Lung (tissue), 12 donors: ENCODE data around the gene GTF3A. TPM values are rescaled to one million over a fixed set of nuclear protein-coding genes. Genes with fewer than 3 reads are reported as not detected.

Experiments
- ATAC-seq: fragments of 200-7000 bp; cut with Tn5 transposase; one replicate; pipeline ENCODE4 v1.9.1; 2020; ENCODE audit warnings: moderate number of reproducible peaks; ENCODE audit not compliant: insufficient read depth, low FRiP score
- DNase-seq, 3 donors: peaks; one replicate each; pipeline ENCODE4 v3.0.0-alpha.2; 2013 to 2017
- H3K27ac ChIP-seq, 2 donors: one replicate each; pipeline ENCODE4 v1.5.1; 2013; ENCODE audit warnings: mild to moderate bottlenecking in 2 of 2, moderate library complexity in 2 of 2, control low read depth in 1 of 2, inconsistent platforms in 1 of 2, low read depth in 1 of 2, low read length in 1 of 2
- H3K27me3 ChIP-seq, 3 donors: one replicate each; pipeline ENCODE4 v1.5.1; 2013; ENCODE audit warnings: low read length in 2 of 3; ENCODE audit not compliant: control insufficient read depth in 3 of 3, insufficient read depth in 3 of 3
- H3K36me3 ChIP-seq, 4 donors: one replicate each; pipeline ENCODE4 v1.5.1; 2013; ENCODE audit warnings: low read length in 4 of 4, mild to moderate bottlenecking in 1 of 4, moderate library complexity in 1 of 4; ENCODE audit not compliant: control insufficient read depth in 4 of 4, insufficient read depth in 4 of 4
- H3K4me1 ChIP-seq, 5 donors: one replicate each; pipeline ENCODE4 v1.5.1; 2013; ENCODE audit warnings: low read length in 5 of 5, mild to moderate bottlenecking in 2 of 5, moderate library complexity in 1 of 5; ENCODE audit not compliant: control insufficient read depth in 5 of 5, insufficient read depth in 5 of 5
- H3K4me3 ChIP-seq: one replicate; pipeline ENCODE4 v1.5.1; 2013; ENCODE audit warnings: mild to moderate bottlenecking, control low read depth, moderate library complexity
- H3K9ac ChIP-seq, 2 donors: one replicate each; pipeline ENCODE4 v1.5.1; 2013; ENCODE audit warnings: low read length in 2 of 2, control low read depth in 1 of 2; ENCODE audit not compliant: insufficient read depth in 1 of 2
- H3K9me3 ChIP-seq, 4 donors: one replicate each; pipeline ENCODE4 v1.5.1; 2013; ENCODE audit warnings: low read length in 3 of 4, mild to moderate bottlenecking in 1 of 4, moderate library complexity in 1 of 4; ENCODE audit not compliant: control insufficient read depth in 4 of 4, insufficient read depth in 3 of 4
- WGBS, 2 donors: extraction: QIAGEN DNeasy Blood & Tissue Kit; methylation state at CpG; one replicate each; pipeline ENCODE4 v1.1.7; 2013; 5-methylcytosine and 5-hydroxymethylcytosine counted together
- polyA plus RNA-seq, 2 donors: library from polyadenylated mRNA; stranded (reverse); fragments of 200-250 nt; gene quantifications; one replicate each; pipeline ENCODE4 v1.2.1, GENCODE V29; 2013
- total RNA-seq, 2 donors: library from RNA; depleted of rRNA in 1 of 2; stranded (reverse); fragments of >200 nt in 1 of 2; gene quantifications; one replicate each; pipeline ENCODE4 v1.2.1, GENCODE V29; 2014 to 2021
- TF ChIP-seq, protein P1 (sequence below): IDR thresholded peaks from 2 replicates; pipeline ENCODE4 v1.5.1; 2012; ENCODE audit warnings: mild to moderate bottlenecking; ENCODE audit errors: control extremely low read depth, extremely low read depth
- donor health status: control.
- donor health status: control.
- donor health status: Bipolar disorder and iron deficiency.
- donor health status: healthy.
- donor health status: DM: yes; HTN: yes; CAD: no.

Gene GTF3A
- total and polyA plus RNA-seq, 4 donors = 38.2 to 241 (median 111) TPM

DNA sequence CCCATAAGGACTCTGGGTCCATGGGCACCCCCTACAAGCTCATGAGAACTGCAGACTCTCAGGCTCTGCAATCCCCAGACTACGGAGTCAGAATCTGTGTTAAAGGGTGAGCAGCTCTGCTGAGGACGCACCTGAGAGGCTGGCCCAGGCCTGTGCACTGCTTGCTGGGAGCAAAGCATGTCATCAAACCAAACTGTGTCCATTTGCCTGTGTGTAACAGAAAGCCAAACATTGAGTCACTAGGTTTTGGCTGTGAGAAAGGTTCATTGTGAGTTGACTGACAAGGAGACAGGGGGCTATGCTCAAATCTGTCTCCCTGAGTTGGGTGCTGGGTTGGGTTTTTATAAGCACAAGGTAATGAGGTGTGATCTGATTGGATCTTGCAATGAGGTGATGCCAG, 48.0 kb downstream of the GTF3A start:
- ATAC-seq = no peak
- H3K9ac ChIP-seq = no peak overlapping the region
- H3K27ac ChIP-seq = no peak overlapping the region
- TF ChIP-seq, protein P1, sequence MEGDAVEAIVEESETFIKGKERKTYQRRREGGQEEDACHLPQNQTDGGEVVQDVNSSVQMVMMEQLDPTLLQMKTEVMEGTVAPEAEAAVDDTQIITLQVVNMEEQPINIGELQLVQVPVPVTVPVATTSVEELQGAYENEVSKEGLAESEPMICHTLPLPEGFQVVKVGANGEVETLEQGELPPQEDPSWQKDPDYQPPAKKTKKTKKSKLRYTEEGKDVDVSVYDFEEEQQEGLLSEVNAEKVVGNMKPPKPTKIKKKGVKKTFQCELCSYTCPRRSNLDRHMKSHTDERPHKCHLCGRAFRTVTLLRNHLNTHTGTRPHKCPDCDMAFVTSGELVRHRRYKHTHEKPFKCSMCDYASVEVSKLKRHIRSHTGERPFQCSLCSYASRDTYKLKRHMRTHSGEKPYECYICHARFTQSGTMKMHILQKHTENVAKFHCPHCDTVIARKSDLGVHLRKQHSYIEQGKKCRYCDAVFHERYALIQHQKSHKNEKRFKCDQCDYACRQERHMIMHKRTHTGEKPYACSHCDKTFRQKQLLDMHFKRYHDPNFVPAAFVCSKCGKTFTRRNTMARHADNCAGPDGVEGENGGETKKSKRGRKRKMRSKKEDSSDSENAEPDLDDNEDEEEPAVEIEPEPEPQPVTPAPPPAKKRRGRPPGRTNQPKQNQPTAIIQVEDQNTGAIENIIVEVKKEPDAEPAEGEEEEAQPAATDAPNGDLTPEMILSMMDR = no peak
- no peak overlapping the region for H3K4me3 ChIP-seq
- H3K9me3 ChIP-seq = no peaks in the 10 kb centered on the region
- H3K27me3 ChIP-seq = no peaks in the 10 kb centered on the region
- no peak for DNase-seq
- H3K4me1 ChIP-seq = peaks cover 0 to 1% (median 0%) of the 10 kb centered on the region in 5 donors
- 91 to 96% methylated on average over 2 of the region's 2 CpGs for WGBS, 2 donors
- H3K36me3 ChIP-seq = no peaks in the 10 kb centered on the region

DNA sequence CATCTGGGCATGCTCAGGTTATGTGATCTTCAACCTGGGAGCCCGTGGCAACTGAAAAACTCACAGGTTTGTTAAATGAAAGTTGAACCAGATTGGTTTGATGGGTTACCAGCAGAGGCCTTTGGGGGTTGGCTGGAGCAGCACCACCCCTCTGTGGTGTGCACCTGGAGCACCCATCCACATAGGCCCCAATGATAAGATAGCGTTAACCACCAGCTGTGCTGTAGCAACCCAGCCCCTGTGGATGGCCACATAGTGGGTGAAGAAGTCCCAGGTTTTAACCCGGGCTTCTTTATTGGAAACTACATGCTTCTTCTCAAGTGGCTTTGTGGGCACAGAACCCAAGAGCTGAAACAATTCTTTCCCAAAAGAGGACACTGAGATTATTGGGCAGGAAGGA, 48.5 kb downstream of the GTF3A start:
- Histone ChIP-seq H3K4me1 (peaks cover 0 to 1% (median 0%) of the 10 kb centered on the region in 5 donors), H3K4me3 (no peak overlapping the region), H3K27me3 (no peaks in the 10 kb centered on the region), H3K9ac (no peak overlapping the region), H3K36me3 (no peaks in the 10 kb centered on the region), H3K9me3 (no peaks in the 10 kb centered on the region), H3K27ac (no peak overlapping the region)
- no peak for DNase-seq
- TF ChIP-seq, protein P1 = no peak
- ATAC-seq = no peak
- WGBS, 2 donors = 83 to 88% methylated on average over 3 of the region's 3 CpGs

DNA sequence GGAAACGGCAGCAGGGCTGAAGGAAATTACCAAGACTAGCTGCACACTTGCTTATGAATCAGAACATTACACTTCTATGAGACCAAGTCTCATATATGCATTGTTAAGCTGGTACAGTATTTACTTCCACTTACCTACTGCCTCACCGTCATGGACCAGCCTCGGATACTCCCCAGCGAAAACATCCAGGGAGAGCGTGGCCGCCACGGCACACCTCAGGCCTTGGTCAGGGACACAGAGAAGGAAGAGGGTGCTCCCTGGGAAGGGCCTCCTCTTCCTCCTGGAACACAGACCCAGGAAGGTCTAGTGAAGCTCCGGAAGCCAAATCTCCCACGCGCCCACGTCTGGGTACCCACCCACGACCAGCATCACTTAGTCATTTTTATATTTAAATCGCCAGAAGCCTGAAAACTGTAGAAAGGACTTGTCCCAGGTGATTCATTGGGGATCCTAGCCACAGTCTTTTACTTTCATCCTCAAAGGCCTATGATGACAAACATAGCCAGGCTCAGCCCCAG, 50.4 kb downstream of the GTF3A start:
- Histone ChIP-seq H3K4me1 (no peaks in the 10 kb centered on the region), H3K36me3 (no peaks in the 10 kb centered on the region), H3K27ac (no peak overlapping the region), H3K27me3 (peaks cover 0 to 2% (median 0%) of the 10 kb centered on the region in 3 donors), H3K9me3 (no peaks in the 10 kb centered on the region), H3K9ac (no peak overlapping the region), H3K4me3 (no peak overlapping the region)
- ATAC-seq = no peak
- TF ChIP-seq, protein P1 = no peak
- no peak for DNase-seq
- WGBS, 2 donors = 94% methylated on average over 13 of the region's 13 CpGs
